HG03045 (cell line): ENCODE measurements around the gene MVB12B.

Source experiments
- ATAC-seq: cut with Tn5 transposase; IDR thresholded peaks from one replicate; pipeline ENCODE4 v1.9.1; 2021; ENCODE audit warnings: mild to moderate bottlenecking, moderate library complexity; ENCODE audit not compliant: unreplicated experiment

The MVB12B gene

DNA sequence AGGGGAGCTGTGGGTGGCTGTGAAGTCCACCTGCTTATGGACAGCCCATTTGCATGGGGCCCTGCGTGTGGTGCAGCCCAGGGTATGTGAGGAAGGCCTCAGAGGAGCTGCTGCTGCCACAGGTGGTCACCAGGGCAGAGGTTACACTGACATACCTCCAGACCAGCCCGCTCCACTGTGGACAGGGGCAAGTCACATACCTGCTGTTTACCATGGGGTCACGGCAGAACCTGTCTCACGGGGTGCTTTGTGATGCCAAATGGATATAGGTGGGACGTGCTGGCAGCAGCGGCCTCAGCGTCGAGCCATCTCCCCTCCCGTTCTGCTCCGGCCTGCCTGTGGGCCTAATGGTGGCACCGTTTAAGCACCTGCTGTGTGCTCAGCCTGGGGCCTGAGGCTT lies 159.6 kb downstream of the MVB12B start:
- ATAC-seq = no peak

- no peak for ATAC-seq
Observed at GRCh38 chr9:126487856-126488255, 161.2 kb downstream of the MVB12B start.

DNA sequence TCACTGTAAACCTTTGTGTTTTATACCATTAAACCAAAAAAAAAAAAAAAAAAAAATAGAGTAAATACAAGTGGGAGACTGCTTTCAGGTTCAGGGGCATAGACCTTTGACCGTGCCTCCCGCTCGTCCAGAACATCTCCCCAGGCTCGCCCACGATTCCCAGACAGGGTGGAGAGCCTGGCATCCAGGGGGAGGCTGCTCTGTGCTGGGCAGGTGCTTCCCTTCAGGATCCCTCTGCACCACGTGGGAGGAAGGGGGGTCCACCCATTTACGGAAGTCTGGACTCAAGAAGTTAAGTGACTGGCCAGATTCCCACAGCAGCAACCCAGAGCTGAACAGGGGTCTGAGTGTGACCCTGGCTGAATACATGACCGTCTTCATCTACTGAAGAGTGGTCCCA lies 161.7 kb downstream of the MVB12B start:
- no peak for ATAC-seq

DNA sequence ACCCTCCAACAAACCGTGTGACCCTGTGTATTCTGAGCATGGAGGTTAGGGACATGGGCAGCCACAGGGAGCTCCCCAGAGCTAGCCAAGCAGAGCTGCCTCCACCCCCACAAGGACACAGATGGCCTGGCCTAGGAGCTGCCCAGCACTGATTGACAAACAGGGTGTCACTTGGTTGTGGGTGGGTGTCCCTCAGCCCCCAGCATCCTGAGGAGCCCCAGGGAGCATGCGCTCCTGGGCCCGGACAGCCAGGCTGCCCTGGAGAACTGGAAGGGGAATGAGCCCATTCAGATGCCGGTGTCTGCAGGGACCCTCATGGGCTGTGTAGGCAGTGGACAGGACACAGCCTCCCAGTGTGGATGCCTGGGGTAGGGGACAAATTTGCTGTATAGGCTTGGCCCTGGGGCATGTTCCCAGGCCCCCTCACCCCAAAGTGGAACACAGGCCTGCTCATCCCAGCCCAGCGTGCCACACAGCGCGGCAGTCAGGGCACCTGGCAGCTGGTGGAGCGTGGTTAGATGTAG lies 162.3 kb downstream of the MVB12B start:
- no peak for ATAC-seq

- ATAC-seq = no peak
Observed at GRCh38 chr9:126489581-126490213, 163.1 kb downstream of the MVB12B start.

GRCh38 chr9:126490214-126490631 lies 163.6 kb downstream of the MVB12B start:
- no peak for ATAC-seq

DNA sequence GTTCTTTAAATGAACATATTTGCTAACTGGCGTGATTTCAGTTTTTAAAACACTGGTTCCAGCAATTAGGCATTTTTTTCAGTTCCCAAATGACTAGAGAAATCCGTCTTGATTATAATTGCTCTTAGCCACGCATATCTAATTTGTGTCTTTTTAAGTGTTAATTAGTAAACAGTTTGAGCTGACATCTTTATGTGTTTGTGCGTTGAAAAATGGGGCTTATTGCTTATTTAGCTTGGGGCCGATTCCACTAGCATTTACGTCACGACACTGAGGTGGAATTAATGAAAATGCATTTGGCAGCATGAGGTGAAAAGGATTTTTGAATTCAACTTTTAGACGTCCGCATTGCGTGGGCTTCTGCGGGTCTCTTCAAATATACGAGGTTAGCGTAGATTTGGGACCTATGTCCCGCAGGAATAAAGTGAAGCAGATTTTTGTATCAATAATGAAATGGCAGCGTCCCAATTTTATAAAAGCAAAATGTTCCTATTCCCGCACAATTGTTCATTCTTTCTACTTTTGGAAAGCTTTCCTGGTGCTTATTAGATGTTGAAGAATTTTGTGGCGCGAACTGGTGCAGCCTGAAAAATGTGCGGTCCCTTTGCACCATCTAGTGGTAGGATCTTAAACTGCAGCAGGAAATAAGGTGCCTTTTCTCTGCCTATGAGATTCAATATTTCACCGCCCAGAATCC lies 164.4 kb downstream of the MVB12B start:
- ATAC-seq = no peak

GRCh38 chr9:126491568-126491879 lies 164.9 kb downstream of the MVB12B start:
- ATAC-seq = no peak

GRCh38 chr9:126491949-126492348 lies 165.3 kb downstream of the MVB12B start:
- no peak for ATAC-seq

GRCh38 chr9:126494264-126494663 lies 167.6 kb downstream of the MVB12B start:
- no peak for ATAC-seq

GRCh38 chr9:126494746-126495145 lies 168.1 kb downstream of the MVB12B start:
- ATAC-seq = no peak

GRCh38 chr9:126495411-126496180 lies 169.0 kb downstream of the MVB12B start:
- no peak for ATAC-seq

- ATAC-seq = no peak
Observed at GRCh38 chr9:126496181-126496576, 169.6 kb downstream of the MVB12B start.

DNA sequence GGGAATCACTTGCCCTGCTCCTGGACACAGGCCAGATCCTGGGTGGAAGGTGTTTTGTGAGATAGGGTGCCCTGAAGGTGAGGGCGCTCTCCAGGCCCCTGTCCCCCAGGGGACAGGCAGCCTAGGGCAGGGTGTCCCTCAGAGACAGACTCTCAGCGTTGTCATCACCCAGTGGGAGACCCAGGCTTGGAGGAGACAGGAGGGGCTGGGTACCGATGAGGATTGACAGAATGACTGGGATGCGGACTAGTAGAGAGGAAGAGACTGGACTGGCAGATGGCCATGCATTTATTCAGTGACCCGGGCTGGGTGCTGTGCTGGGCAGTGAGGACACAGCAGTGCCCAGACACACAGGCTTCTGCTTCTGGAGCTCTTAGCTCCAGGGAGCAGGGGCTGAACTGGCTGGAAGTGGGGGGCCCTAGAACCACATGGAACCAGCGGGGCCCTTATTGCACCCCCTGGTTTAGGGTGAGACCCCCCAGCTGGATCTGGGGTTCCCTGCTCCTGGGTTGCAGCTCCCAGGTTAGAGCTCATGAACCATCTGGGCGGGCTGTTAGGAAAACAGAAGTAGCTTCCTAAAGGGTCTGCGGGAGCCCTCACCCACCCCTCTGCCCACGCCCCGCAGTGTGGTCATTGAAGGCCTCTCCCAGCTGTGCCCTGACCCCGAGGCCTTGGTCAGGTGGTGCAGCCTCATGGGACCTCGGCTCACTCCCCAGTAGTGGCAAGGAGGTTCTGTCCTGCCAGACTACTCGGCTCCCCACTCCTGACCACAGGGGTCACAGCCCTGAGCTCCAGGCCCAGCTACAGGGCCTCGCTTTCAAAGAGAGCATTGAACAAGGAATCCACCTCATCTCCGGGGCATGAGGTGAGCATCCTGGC lies 170.4 kb downstream of the MVB12B start:
- ATAC-seq = no peak

DNA sequence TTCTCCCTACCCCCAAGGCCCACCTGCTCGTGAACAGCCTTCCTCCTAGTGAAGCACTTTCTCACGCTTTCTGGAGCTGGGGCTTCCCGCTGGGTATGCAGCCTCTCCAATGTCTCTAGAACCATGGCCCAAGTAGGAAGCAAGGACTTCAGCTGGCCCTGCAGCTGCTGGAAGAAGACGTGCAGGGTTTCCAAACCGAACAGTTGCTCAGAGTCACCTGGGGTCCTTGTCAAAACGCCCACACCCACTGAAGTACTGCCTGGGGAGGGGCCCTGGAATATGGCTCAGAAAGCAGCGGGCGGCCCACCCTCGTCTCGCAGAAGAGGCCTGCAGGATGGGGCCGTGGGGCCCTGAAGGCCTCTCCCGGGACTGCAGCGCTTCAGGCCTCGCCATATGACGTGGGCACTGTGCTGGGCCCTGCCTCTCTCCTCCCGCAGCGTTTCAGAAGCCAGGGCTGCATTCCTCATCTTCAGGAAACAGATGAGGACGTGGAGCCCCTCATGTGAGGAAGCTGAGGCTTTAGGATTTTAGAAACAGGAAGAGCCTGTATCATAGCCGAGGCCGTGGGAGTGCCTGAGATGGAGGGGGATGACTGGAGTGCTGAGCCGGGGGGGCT lies 171.1 kb downstream of the MVB12B start:
- ATAC-seq = no peak

DNA sequence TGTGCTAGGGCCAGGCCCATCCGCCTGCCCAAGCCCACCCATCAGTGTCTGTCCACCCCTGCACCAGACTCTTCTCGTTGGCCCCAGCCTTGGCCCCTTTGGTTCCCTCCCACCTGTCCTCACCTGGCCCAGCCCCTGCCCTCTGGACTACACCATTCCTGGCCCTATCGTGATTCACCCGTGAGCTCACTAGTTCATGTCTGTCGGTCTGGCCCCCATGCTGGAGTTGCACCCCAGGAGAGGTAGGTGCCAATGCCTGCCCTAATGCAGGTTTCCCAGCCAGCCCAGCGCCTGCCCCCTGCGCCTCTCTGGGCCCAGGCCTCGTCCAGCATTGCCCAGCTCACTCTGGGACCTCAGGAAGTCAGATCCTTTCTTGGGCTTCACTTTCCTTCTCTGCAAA lies 171.7 kb downstream of the MVB12B start:
- ATAC-seq = no peak

- ATAC-seq = no peak
Observed at GRCh38 chr9:126499005-126499910, 172.6 kb downstream of the MVB12B start.

DNA sequence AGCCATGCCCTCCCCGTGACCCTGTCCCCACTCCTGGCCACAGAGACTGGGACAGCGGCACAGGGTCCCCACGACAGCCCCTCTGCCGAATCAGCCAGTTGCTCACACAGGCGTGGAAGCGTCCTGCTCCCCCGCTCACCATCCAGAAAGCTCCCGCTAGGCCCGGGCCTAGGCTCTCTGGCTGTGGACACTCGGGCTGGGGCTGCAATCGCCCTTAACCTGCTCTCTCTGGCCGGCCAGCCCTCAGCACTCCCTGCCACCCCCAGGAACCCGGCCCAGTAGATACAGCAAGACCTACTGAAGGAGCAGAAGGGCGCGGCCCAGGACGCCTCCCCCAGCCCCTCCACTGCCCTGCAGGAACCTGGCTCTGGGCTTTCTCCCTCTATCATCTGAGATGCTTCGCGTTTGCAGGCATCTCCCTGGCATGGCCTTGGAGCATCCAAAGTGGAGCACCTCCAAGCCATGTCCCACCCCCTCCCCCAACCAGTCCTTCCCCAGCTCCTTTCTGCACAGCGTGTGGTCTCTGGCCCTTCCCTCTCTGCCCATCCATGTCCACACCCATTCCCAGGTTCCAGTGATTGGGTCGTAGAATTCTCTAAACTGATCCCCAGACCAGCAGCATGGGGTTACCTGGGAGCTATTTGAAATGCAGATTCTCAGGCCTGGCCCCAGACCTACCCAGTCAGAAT lies 173.4 kb downstream of the MVB12B start:
- no peak for ATAC-seq
